Liver (tissue), 9 donors: ENCODE measurements around the gene UGT3A1. TPM values are rescaled to one million over a fixed set of nuclear protein-coding genes. Genes with fewer than 3 reads are reported as not detected.

ENCODE experiments used
- DNase-seq: peaks from one replicate; pipeline ENCODE4 v3.0.0-alpha.2; 2017; ENCODE audit warnings: low spot score
- H3K27ac ChIP-seq, 2 donors: one replicate each; pipeline ENCODE4 v1.7.0; 2013; ENCODE audit warnings: inconsistent platforms in 2 of 2, low read length in 2 of 2, control low read depth in 1 of 2, low read depth in 1 of 2, mild to moderate bottlenecking in 1 of 2
- H3K27me3 ChIP-seq, 4 donors: one replicate each; pipeline versions ENCODE4 v1.6.1 to v1.7.0; 2013; ENCODE audit warnings: low read length in 3 of 4, inconsistent platforms in 1 of 4, mild to moderate bottlenecking in 1 of 4, moderate library complexity in 1 of 4; ENCODE audit not compliant: control insufficient read depth in 4 of 4, insufficient read depth in 4 of 4
- H3K36me3 ChIP-seq, 4 donors: one replicate each; pipeline versions ENCODE4 v1.6.1 to v1.7.0; 2013; ENCODE audit warnings: low read length in 3 of 4, mild to moderate bottlenecking in 3 of 4, low read depth in 1 of 4, moderate library complexity in 1 of 4; ENCODE audit not compliant: control insufficient read depth in 4 of 4, insufficient read depth in 3 of 4
- H3K4me1 ChIP-seq, 4 donors: one replicate each; pipeline versions ENCODE4 v1.6.1 to v1.7.0; 2013; ENCODE audit warnings: low read length in 3 of 4, mild to moderate bottlenecking in 3 of 4, moderate library complexity in 1 of 4; ENCODE audit not compliant: control insufficient read depth in 4 of 4, insufficient read depth in 4 of 4
- H3K4me3 ChIP-seq, 3 donors: one replicate each; pipeline versions ENCODE4 v1.6.1 to v1.7.0; 2013; ENCODE audit warnings: low read length in 3 of 3, control low read depth in 1 of 3, low read depth in 1 of 3, mild to moderate bottlenecking in 1 of 3
- H3K9ac ChIP-seq, 2 donors: one replicate each; pipeline ENCODE4 v1.7.0; 2013; ENCODE audit warnings: low read length in 2 of 2, mild to moderate bottlenecking in 2 of 2, moderate library complexity in 2 of 2, control low read depth in 1 of 2, low read depth in 1 of 2
- H3K9me3 ChIP-seq, 4 donors: one replicate each; pipeline versions ENCODE4 v1.6.1 to v1.7.0; 2013; ENCODE audit warnings: low read length in 3 of 4; ENCODE audit not compliant: control insufficient read depth in 4 of 4
- EGR1 ChIP-seq, 2 donors: IDR thresholded peaks; 2 replicates each; pipeline ENCODE4 v1.6.1; 2016 to 2018; ENCODE audit warnings: antibody characterized with exemption in 2 of 2, low read depth in 2 of 2
- FOXA1 ChIP-seq: IDR thresholded peaks from 2 replicates; pipeline ENCODE4 v1.6.1; 2016; ENCODE audit warnings: antibody characterized with exemption
- FOXA2 ChIP-seq: IDR thresholded peaks from 2 replicates; pipeline ENCODE4 v1.6.1; 2016; ENCODE audit warnings: antibody characterized with exemption
- GABPA ChIP-seq, 2 donors: IDR thresholded peaks in 1 of 2; conservative IDR thresholded peaks in 1 of 2; 2 replicates each; pipeline ENCODE4 v1.6.1; 2016; ENCODE audit warnings: antibody characterized with exemption in 2 of 2, mild to moderate bottlenecking in 1 of 2, moderate library complexity in 1 of 2
- HNF4A ChIP-seq, 2 donors: conservative IDR thresholded peaks; 2 replicates each; pipeline ENCODE4 v1.6.1; 2016; ENCODE audit warnings: antibody characterized with exemption in 2 of 2, mild to moderate bottlenecking in 2 of 2
- HNF4G ChIP-seq: IDR thresholded peaks from 2 replicates; pipeline ENCODE4 v1.6.1; 2016; ENCODE audit warnings: antibody characterized with exemption
- JUND ChIP-seq, 2 donors: IDR thresholded peaks; 2 replicates each; pipeline ENCODE4 v1.6.1; 2016; ENCODE audit warnings: antibody characterized with exemption in 2 of 2
- NR2F2 ChIP-seq: IDR thresholded peaks from 2 replicates; pipeline ENCODE4 v1.6.1; 2016; ENCODE audit warnings: antibody characterized with exemption
- RAD21 ChIP-seq, 2 donors: IDR thresholded peaks; 2 replicates each; pipeline ENCODE4 v1.6.1; 2016; ENCODE audit warnings: antibody characterized with exemption in 2 of 2, mild to moderate bottlenecking in 2 of 2
- RXRA ChIP-seq, 2 donors: IDR thresholded peaks; 2 replicates each; pipeline ENCODE4 v1.6.1; 2017 to 2018; ENCODE audit warnings: antibody characterized with exemption in 2 of 2, mild to moderate bottlenecking in 1 of 2
- SP1 ChIP-seq: IDR thresholded peaks from 2 replicates; pipeline ENCODE4 v1.6.1; 2018; ENCODE audit warnings: antibody characterized with exemption, mild to moderate bottlenecking
- TAF1 ChIP-seq: conservative IDR thresholded peaks from 2 replicates; pipeline ENCODE4 v1.6.1; 2016; ENCODE audit warnings: antibody characterized with exemption, mild to moderate bottlenecking
- YY1 ChIP-seq: IDR thresholded peaks from 2 replicates; pipeline ENCODE4 v1.6.1; 2016; ENCODE audit warnings: antibody characterized with exemption, mild to moderate bottlenecking
- WGBS: extraction: QIAGEN DNeasy Blood & Tissue Kit; methylation state at CpG from one replicate; pipeline ENCODE4 v1.1.7; 2013; 5-methylcytosine and 5-hydroxymethylcytosine counted together
- polyA plus RNA-seq, 2 donors: library from polyadenylated mRNA; stranded (reverse) in 1 of 2; unstranded in 1 of 2; fragments of 200-250 nt in 1 of 2; fragments of >200 nt in 1 of 2; fragmentation: Nextera tagmentation in 1 of 2; extraction: Ambion mirVana in 1 of 2; gene quantifications; one replicate each; pipeline versions ENCODE4 v1.2.1 to v1.2.3, GENCODE V29; 2013 to 2015
- total RNA-seq, 2 donors: library from RNA; depleted of rRNA; stranded (reverse); fragments of >200 nt; gene quantifications; one replicate each; pipeline ENCODE4 v1.2.3, GENCODE V29; 2014
- TF ChIP-seq, protein P1 (sequence below): IDR thresholded peaks from 2 replicates; pipeline ENCODE4 v1.6.1; 2016; ENCODE audit warnings: antibody characterized with exemption
- TF ChIP-seq, protein P2 (sequence below): IDR thresholded peaks from 2 replicates; pipeline ENCODE4 v1.6.1; 2016; ENCODE audit warnings: antibody characterized with exemption
- TF ChIP-seq, protein P3 (sequence below): fragments of 150-350 bp; IDR thresholded peaks from 2 replicates; pipeline ENCODE4 v1.5.1; 2017; ENCODE audit warnings: improper control_type of control experiment, low read depth, low read length; ENCODE audit not compliant: missing input control
- TF ChIP-seq, protein P4 (sequence below): IDR thresholded peaks from 2 replicates; pipeline ENCODE4 v1.6.1; 2016; ENCODE audit warnings: antibody characterized with exemption
- TF ChIP-seq, protein P5 (sequence below): IDR thresholded peaks from 2 replicates; pipeline ENCODE4 v1.6.1; 2016; ENCODE audit warnings: antibody characterized with exemption, mild to moderate bottlenecking
- donor health status: healthy.
- donor health status: healthy.
- donor health status: healthy.
- donor health status: healthy.
- donor health status: healthy.

The UGT3A1 gene
- total and polyA plus RNA-seq, 4 donors, result 0.28 to 60.6 (median 21.0) TPM

DNA sequence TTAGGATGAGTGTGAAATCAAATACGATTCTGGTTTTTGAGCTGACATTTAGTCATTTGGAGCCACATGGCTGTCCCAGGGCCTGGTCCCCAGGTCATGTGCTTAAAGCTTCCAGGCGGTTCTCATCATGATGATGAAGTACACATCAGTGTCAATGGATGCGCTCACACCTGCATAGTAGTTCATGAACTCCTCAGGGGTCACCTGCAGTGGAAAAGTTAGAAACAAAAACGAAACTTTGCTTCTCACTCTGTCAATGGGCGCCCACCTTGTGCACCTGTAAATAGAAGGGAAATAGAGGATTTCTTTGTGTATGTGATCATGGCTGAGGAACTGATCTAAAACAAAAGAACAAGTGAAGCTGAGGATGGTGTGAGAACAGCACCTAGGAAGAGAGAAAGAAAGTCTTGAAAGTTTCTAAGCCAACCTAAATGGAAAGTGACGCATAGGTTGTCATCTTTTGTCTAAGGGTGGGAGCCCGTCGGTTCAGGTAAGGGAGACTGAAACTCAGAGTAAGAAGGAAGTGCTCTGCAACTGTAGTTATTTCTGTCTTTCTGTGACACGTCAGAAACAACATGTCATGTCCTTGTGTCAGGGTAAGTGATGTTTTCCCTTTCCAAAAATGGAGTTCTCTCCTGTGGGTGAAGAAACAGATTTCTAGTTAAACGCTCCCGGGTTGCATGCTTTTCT lies 86.6 kb downstream of the UGT3A1 start (continued):
- TF ChIP-seq, protein P1, sequence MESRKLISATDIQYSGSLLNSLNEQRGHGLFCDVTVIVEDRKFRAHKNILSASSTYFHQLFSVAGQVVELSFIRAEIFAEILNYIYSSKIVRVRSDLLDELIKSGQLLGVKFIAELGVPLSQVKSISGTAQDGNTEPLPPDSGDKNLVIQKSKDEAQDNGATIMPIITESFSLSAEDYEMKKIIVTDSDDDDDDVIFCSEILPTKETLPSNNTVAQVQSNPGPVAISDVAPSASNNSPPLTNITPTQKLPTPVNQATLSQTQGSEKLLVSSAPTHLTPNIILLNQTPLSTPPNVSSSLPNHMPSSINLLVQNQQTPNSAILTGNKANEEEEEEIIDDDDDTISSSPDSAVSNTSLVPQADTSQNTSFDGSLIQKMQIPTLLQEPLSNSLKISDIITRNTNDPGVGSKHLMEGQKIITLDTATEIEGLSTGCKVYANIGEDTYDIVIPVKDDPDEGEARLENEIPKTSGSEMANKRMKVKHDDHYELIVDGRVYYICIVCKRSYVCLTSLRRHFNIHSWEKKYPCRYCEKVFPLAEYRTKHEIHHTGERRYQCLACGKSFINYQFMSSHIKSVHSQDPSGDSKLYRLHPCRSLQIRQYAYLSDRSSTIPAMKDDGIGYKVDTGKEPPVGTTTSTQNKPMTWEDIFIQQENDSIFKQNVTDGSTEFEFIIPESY, result no peak
- TF ChIP-seq JUND (IDR thresholded peaks at IDR 0.05), result no peak
- no peak for TF ChIP-seq FOXA2
- no peak for TF ChIP-seq GABPA (IDR thresholded peaks at IDR 0.05 in 1 of 2, conservative IDR thresholded peaks at IDR 0.05 in 1 of 2)
- TF ChIP-seq YY1, result no peak
- TF ChIP-seq EGR1 (IDR thresholded peaks at IDR 0.05; ENCODE audit: low read depth in 2 of 2), result no peak

DNA sequence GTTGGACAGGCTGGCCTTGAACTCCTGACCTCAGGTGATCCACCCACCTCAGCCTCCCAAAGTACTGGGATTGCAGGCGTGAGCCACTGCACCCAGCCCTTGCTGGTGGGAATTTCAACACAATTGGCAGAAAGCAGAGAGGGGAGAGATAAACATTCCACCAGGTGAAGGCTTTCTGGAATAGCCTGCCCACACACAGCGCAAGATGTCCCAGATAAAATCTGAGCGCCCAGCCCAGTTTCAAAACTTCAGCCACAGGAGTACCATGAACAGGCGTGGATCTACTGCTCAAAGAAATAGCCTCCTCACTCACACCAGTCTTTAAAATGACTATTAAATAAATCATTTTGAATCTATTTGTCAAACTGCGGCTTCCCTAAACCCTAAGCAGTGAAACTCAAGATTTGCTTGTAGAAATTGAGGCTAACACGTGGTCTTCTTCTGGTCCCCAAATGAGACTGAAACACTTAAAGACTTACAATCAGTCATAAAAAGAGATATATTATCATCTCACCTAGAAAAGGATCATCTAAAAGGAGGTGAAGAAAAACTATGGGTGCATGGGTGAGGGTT lies 87.5 kb downstream of the UGT3A1 start:
- 93% methylated on average over 6 of the region's 6 CpGs for WGBS
- Histone ChIP-seq H3K27ac (no peak overlapping the region), H3K9ac (no peak overlapping the region), H3K4me3 (no peak overlapping the region), H3K4me1 (no peaks in the 10 kb centered on the region), H3K9me3 (peaks cover 0 to 3% (median 0%) of the 10 kb centered on the region in 4 donors), H3K36me3 (no peaks in the 10 kb centered on the region), H3K27me3 (no peaks in the 10 kb centered on the region)
- TF ChIP-seq, protein P2, sequence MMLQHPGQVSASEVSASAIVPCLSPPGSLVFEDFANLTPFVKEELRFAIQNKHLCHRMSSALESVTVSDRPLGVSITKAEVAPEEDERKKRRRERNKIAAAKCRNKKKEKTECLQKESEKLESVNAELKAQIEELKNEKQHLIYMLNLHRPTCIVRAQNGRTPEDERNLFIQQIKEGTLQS, result no peak
- TF ChIP-seq, protein P1, result no peak
- TF ChIP-seq FOXA1, result no peak
- TF ChIP-seq, protein P3, sequence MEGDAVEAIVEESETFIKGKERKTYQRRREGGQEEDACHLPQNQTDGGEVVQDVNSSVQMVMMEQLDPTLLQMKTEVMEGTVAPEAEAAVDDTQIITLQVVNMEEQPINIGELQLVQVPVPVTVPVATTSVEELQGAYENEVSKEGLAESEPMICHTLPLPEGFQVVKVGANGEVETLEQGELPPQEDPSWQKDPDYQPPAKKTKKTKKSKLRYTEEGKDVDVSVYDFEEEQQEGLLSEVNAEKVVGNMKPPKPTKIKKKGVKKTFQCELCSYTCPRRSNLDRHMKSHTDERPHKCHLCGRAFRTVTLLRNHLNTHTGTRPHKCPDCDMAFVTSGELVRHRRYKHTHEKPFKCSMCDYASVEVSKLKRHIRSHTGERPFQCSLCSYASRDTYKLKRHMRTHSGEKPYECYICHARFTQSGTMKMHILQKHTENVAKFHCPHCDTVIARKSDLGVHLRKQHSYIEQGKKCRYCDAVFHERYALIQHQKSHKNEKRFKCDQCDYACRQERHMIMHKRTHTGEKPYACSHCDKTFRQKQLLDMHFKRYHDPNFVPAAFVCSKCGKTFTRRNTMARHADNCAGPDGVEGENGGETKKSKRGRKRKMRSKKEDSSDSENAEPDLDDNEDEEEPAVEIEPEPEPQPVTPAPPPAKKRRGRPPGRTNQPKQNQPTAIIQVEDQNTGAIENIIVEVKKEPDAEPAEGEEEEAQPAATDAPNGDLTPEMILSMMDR, result no peak
- no peak for TF ChIP-seq HNF4A (conservative IDR thresholded peaks at IDR 0.05)
- TF ChIP-seq JUND (IDR thresholded peaks at IDR 0.05), result no peak
- TF ChIP-seq YY1, result no peak
- TF ChIP-seq, protein P4, sequence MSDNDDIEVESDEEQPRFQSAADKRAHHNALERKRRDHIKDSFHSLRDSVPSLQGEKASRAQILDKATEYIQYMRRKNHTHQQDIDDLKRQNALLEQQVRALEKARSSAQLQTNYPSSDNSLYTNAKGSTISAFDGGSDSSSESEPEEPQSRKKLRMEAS, result no peak
- TF ChIP-seq, protein P5, sequence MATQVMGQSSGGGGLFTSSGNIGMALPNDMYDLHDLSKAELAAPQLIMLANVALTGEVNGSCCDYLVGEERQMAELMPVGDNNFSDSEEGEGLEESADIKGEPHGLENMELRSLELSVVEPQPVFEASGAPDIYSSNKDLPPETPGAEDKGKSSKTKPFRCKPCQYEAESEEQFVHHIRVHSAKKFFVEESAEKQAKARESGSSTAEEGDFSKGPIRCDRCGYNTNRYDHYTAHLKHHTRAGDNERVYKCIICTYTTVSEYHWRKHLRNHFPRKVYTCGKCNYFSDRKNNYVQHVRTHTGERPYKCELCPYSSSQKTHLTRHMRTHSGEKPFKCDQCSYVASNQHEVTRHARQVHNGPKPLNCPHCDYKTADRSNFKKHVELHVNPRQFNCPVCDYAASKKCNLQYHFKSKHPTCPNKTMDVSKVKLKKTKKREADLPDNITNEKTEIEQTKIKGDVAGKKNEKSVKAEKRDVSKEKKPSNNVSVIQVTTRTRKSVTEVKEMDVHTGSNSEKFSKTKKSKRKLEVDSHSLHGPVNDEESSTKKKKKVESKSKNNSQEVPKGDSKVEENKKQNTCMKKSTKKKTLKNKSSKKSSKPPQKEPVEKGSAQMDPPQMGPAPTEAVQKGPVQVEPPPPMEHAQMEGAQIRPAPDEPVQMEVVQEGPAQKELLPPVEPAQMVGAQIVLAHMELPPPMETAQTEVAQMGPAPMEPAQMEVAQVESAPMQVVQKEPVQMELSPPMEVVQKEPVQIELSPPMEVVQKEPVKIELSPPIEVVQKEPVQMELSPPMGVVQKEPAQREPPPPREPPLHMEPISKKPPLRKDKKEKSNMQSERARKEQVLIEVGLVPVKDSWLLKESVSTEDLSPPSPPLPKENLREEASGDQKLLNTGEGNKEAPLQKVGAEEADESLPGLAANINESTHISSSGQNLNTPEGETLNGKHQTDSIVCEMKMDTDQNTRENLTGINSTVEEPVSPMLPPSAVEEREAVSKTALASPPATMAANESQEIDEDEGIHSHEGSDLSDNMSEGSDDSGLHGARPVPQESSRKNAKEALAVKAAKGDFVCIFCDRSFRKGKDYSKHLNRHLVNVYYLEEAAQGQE, result no peak
- no peak for TF ChIP-seq RXRA (IDR thresholded peaks at IDR 0.05)
- no peak for TF ChIP-seq HNF4G
- TF ChIP-seq RAD21 (IDR thresholded peaks at IDR 0.05), result no peak
- no peak for TF ChIP-seq TAF1
- TF ChIP-seq EGR1 (IDR thresholded peaks at IDR 0.05; ENCODE audit: low read depth in 2 of 2), result no peak
- no peak for TF ChIP-seq SP1
- no peak for TF ChIP-seq NR2F2
- no peak for TF ChIP-seq GABPA (IDR thresholded peaks at IDR 0.05 in 1 of 2, conservative IDR thresholded peaks at IDR 0.05 in 1 of 2)
- TF ChIP-seq FOXA2, result no peak
- DNase-seq, result no peak
